ENCODE measurements around the gene PRCC.

Gene PRCC

GRCh38 chr1:156767101-156767878 is at the start of gene PRCC:
Gene PRCC (plus strand): TSS chr1:156767535. CDS start chr1:156767772, 237 bp downstream.
- TF ChIP-seq GATA2 (IDR thresholded peaks at IDR 0.05; ENCODE audit: low read depth, low read length) = peak; percentile 95
- peak; percentile 60; the same call in 1 of the 2 replicates for TF ChIP-seq GATA3 (IDR thresholded peaks at IDR 0.05; ENCODE audit: low read depth, low read length)

GRCh38 chr1:156721131-156721530 is 46.2 kb upstream of the PRCC start:
- TF ChIP-seq GATA3 (IDR thresholded peaks at IDR 0.05; ENCODE audit: low read depth, low read length) (no peak), GATA2 (IDR thresholded peaks at IDR 0.05; ENCODE audit: low read depth, low read length) (no peak)

- no peak for TF ChIP-seq GATA3 (IDR thresholded peaks at IDR 0.05; ENCODE audit: low read depth, low read length)
- no peak for TF ChIP-seq GATA2 (IDR thresholded peaks at IDR 0.05; ENCODE audit: low read depth, low read length)
Observed at GRCh38 chr1:156721535-156721934, 45.8 kb upstream of the PRCC start.

GRCh38 chr1:156725683-156726280 is 41.6 kb upstream of the PRCC start:
- no peak for TF ChIP-seq GATA2 (IDR thresholded peaks at IDR 0.05; ENCODE audit: low read depth, low read length)
- TF ChIP-seq GATA3 (IDR thresholded peaks at IDR 0.05; ENCODE audit: low read depth, low read length) = no peak

GRCh38 chr1:156726549-156727226 is 40.6 kb upstream of the PRCC start:
- TF ChIP-seq GATA2 (IDR thresholded peaks at IDR 0.05; ENCODE audit: low read depth, low read length) = no peak
- TF ChIP-seq GATA3 (IDR thresholded peaks at IDR 0.05; ENCODE audit: low read depth, low read length) = no peak

- no peak for TF ChIP-seq GATA2 (IDR thresholded peaks at IDR 0.05; ENCODE audit: low read depth, low read length)
- TF ChIP-seq GATA3 (IDR thresholded peaks at IDR 0.05; ENCODE audit: low read depth, low read length) = no peak
Observed at GRCh38 chr1:156727492-156727891, 39.8 kb upstream of the PRCC start.

- TF ChIP-seq GATA3 (IDR thresholded peaks at IDR 0.05; ENCODE audit: low read depth, low read length) = no peak
- TF ChIP-seq GATA2 (IDR thresholded peaks at IDR 0.05; ENCODE audit: low read depth, low read length) = peak; percentile 63
Observed at GRCh38 chr1:156727926-156728598, 39.3 kb upstream of the PRCC start, which contains the start of gene METTL25B. Gene METTL25B (plus strand): TSS chr1:156728469. CDS start chr1:156729105, 636 bp downstream.

GRCh38 chr1:156728599-156729462 is 38.5 kb upstream of the PRCC start, which contains the start of gene ISG20L2:
Gene ISG20L2 (minus strand): TSS chr1:156728766. CDS start chr1:156727652, 1,114 bp downstream.
- TF ChIP-seq GATA2 (IDR thresholded peaks at IDR 0.05; ENCODE audit: low read depth, low read length) = no peak
- no peak for TF ChIP-seq GATA3 (IDR thresholded peaks at IDR 0.05; ENCODE audit: low read depth, low read length)

- TF ChIP-seq GATA3 (IDR thresholded peaks at IDR 0.05; ENCODE audit: low read depth, low read length) (no peak), GATA2 (IDR thresholded peaks at IDR 0.05; ENCODE audit: low read depth, low read length) (no peak)
Observed at GRCh38 chr1:156733989-156734584, 33.2 kb upstream of the PRCC start.

GRCh38 chr1:156738407-156738806 is 28.9 kb upstream of the PRCC start:
- TF ChIP-seq GATA3 (IDR thresholded peaks at IDR 0.05; ENCODE audit: low read depth, low read length) (no peak), GATA2 (IDR thresholded peaks at IDR 0.05; ENCODE audit: low read depth, low read length) (no peak)

- TF ChIP-seq GATA3 (IDR thresholded peaks at IDR 0.05; ENCODE audit: low read depth, low read length) (no peak), GATA2 (IDR thresholded peaks at IDR 0.05; ENCODE audit: low read depth, low read length) (no peak)
Observed at GRCh38 chr1:156738916-156739315, 28.4 kb upstream of the PRCC start.

GRCh38 chr1:156740237-156740740 is 27.0 kb upstream of the PRCC start:
- TF ChIP-seq GATA3 (IDR thresholded peaks at IDR 0.05; ENCODE audit: low read depth, low read length) (no peak), GATA2 (IDR thresholded peaks at IDR 0.05; ENCODE audit: low read depth, low read length) (no peak)
